Right lobe of liver (tissue), 6 donors: ENCODE data around the gene DZIP1L. TPM values are rescaled to one million over a fixed set of nuclear protein-coding genes. Genes with fewer than 3 reads are reported as not detected.
"Not testable (repeated sequence)": the region's sequence is repeated elsewhere in the genome, so short reads cannot be mapped to it uniquely, and the experiment has no call there.

Source experiments
- ATAC-seq, 4 donors: fragments of 200-7000 bp; cut with Tn5 transposase; one replicate each; pipeline ENCODE4 v1.9.1; 2020; ENCODE audit warnings: mild to moderate bottlenecking in 4 of 4, moderate library complexity in 4 of 4
- DNase-seq, 3 donors: peaks; one replicate each; pipeline ENCODE4 v3.0.0-alpha.2; 2020
- H3K27ac ChIP-seq, 3 donors: fragments of 200-600 bp; one replicate each; pipeline ENCODE4 v1.8.0; 2022
- H3K27me3 ChIP-seq, 2 donors: fragments of 200-600 bp; one replicate each; pipeline ENCODE4 v1.8.0; 2022
- H3K36me3 ChIP-seq, 4 donors: fragments of 200-600 bp; sonication (generic) in 1 of 4; one replicate each; pipeline versions ENCODE4 v1.5.1 to v1.8.0; 2017 to 2022; ENCODE audit warnings: control low read depth in 1 of 4
- H3K4me1 ChIP-seq, 4 donors: fragments of 200-600 bp; sonication (generic) in 1 of 4; one replicate each; pipeline versions ENCODE4 v1.5.1 to v1.8.0; 2017 to 2022; ENCODE audit warnings: control low read depth in 1 of 4
- H3K4me3 ChIP-seq, 3 donors: fragments of 200-600 bp; one replicate each; pipeline ENCODE4 v1.8.0; 2022
- H3K9me3 ChIP-seq, 4 donors: fragments of 200-600 bp; sonication (generic) in 1 of 4; one replicate each; pipeline versions ENCODE4 v1.5.1 to v1.8.0; 2017 to 2022; ENCODE audit warnings: control low read depth in 1 of 4
- POLR2A ChIP-seq: fragments of 450-650 bp; IDR thresholded peaks from one replicate; pipeline ENCODE4 v1.6.1; 2017; ENCODE audit warnings: antibody characterized with exemption, mild to moderate bottlenecking
- WGBS: methylation state at CpG from one replicate; pipeline ENCODE4 v1.1.6; 2018; ENCODE audit warnings: low coverage, low lambda C conversion rate; ENCODE audit not compliant: insufficient coverage; ENCODE audit errors: missing lambda C conversion rate; 5-methylcytosine and 5-hydroxymethylcytosine counted together
- intact Hi-C, 2 donors: fragments of 100-400 bp; cut with DNase I; formaldehyde crosslinking; loops; one replicate each; pipeline versions ENCODE4 v1.11.2 to v1.14.1; 2022
- total RNA-seq, 6 experiments: library from RNA; depleted of rRNA in 2 of 6; stranded (reverse); fragments of >200 nt in 2 of 6; fragmentation: NEBNext Ultra II Directional in 3 of 6; extraction: Animal tissue kit (Norgen Biotek cat#: 25700) in 3 of 6; gene quantifications; one replicate each; pipeline versions ENCODE4 v1.1.0 to v1.2.4, GENCODE V29; 2016 to 2023
- TF ChIP-seq, protein P1 (sequence below), 4 donors: fragments of 200-600 bp in 3 of 4; fragments of 450-650 bp in 1 of 4; IDR thresholded peaks; one replicate each; pipeline versions ENCODE4 v1.5.1 to v1.8.0; 2016 to 2022; ENCODE audit warnings: antibody characterized with exemption in 4 of 4, mild to moderate bottlenecking in 2 of 4
- donor health status: DM: no; HTN: yes; CAD: no.
- donor health status: DM: no; HTN: no; CAD: no.
- donor health status: DM: no; HTN: no; CAD: no.
- donor health status: DM: no; HTN: yes; CAD: no.
- donor health status: DM: no; HTN: yes; CAD: no.

Gene DZIP1L
- total RNA-seq, 6 experiments from 2014 or later, result 0.92 to 2.2 (median 1.2) TPM

DNA sequence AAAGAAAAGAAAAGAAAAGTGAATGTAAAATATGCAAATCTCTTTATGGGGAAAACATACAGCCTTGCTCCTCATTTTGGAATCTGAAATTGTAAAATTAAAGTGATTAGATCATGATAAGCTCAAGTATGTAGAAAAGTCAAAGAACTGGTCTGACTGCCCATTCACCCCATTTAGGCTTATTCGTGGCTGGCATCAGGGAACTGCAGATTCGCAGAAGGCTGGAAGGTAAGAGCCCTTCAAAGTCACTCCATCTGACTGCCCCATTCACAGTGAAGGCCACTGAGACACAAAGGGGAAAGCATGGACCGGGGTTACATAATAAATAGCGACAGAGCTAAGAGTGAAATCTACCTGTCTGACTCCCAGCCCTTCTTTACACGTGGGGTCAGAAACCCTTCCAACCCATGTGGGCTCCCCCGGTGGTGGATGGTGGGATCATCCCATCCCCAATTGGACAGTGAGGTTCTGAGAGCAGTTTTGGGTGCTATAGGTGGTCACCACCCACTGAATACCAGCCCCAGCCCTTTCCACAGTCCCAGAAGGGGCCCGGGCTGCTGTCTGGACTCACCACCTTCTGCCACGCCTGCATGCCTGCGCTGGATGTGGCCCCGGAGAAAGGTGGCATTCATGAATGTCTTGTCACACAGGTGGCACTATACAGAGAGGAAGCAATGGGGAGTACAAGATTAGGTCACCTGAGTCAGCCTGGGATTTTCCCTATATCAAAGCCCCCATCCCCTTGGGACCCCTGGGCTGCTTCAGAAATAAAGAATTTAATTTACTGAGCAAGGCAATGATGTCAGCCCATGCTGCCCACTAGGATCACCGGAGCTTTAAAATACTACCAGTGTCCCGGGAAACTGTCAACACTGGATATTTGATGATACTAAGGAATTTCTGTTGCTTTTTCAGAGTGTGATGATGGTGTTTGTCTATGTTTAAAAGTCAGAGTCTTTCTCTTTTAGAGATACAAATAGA, 17.9 kb downstream of the DZIP1L start:
- DNase-seq (no peak), ATAC-seq (no peak)
- H3K4me3 ChIP-seq, result no peak overlapping the region
- H3K9me3 ChIP-seq, result no peaks in the 10 kb centered on the region
- H3K4me1 ChIP-seq, result no peaks in the 10 kb centered on the region
- H3K27ac ChIP-seq, result no peak overlapping the region
- 91% methylated on average over 5 of the region's 12 CpGs for WGBS
- intact Hi-C loops, result no loop called here
- H3K36me3 ChIP-seq, result no peaks in the 10 kb centered on the region
- H3K27me3 ChIP-seq, result no peaks in the 10 kb centered on the region
- TF ChIP-seq, protein P1, sequence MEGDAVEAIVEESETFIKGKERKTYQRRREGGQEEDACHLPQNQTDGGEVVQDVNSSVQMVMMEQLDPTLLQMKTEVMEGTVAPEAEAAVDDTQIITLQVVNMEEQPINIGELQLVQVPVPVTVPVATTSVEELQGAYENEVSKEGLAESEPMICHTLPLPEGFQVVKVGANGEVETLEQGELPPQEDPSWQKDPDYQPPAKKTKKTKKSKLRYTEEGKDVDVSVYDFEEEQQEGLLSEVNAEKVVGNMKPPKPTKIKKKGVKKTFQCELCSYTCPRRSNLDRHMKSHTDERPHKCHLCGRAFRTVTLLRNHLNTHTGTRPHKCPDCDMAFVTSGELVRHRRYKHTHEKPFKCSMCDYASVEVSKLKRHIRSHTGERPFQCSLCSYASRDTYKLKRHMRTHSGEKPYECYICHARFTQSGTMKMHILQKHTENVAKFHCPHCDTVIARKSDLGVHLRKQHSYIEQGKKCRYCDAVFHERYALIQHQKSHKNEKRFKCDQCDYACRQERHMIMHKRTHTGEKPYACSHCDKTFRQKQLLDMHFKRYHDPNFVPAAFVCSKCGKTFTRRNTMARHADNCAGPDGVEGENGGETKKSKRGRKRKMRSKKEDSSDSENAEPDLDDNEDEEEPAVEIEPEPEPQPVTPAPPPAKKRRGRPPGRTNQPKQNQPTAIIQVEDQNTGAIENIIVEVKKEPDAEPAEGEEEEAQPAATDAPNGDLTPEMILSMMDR (IDR thresholded peaks at IDR 0.05), result no peak
- TF ChIP-seq POLR2A, result no peak

DNA sequence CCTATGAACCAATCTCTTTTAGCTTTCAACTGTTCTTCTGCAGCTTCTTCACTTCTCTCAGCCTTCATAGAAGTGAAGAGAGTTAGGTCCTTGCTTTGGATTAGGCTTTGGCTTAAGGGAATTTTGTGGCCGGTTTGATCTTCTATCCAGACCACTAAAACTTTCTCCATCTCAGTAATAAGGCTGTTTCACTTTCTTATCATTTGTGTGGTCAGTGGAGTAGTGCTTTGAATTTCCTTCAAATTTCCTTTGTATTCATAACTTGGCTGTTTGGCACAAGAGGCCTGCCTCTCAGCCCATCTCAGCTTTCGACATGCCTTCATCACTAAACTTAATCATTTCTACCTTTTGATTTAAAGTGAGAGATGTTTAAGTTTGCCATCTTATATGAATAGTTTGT, 21.7 kb downstream of the DZIP1L start:
- H3K9me3 ChIP-seq, result no peaks in the 10 kb centered on the region
- 35% methylated on average over 2 of the region's 2 CpGs for WGBS

DNA sequence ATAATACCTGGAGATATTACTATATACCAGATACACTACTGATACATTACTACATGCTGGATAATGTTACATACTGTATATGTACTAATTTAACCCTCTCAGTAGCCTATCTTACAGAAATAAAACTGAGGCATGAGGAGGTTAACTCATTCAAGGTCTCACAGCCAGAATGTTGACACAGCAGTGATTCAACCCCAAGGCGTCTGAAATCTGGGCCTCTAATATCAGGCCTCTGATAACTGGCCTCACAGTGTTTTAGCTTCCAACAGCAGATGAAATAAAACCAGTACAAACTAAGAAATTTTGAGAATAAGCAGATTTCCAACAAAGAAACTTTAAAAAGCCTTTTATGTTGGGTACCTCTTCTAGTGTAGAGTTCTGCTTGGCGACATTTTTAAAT, 23.4 kb downstream of the DZIP1L start:
- TF ChIP-seq POLR2A, result no peak
- TF ChIP-seq, protein P1 (IDR thresholded peaks at IDR 0.05), result no peak
- Histone ChIP-seq H3K27me3 (no peaks in the 10 kb centered on the region), H3K27ac (no peak overlapping the region), H3K9me3 (no peaks in the 10 kb centered on the region), H3K36me3 (no peaks in the 10 kb centered on the region), H3K4me3 (no peak overlapping the region), H3K4me1 (no peaks in the 10 kb centered on the region)
- intact Hi-C loops, result no loop called here
- ATAC-seq (no peak), DNase-seq (no peak)
- WGBS, result 78% methylated on average over 2 of the region's 2 CpGs

More for the DNA sequence above, 21.7 kb downstream of the DZIP1L start:
- intact Hi-C loops, result no loop called here
- DNase-seq, result no peak
- Histone ChIP-seq H3K27me3 (no peaks in the 10 kb centered on the region), H3K27ac (no peak overlapping the region), H3K4me1 (no peaks in the 10 kb centered on the region), H3K4me3 (no peak overlapping the region), H3K36me3 (no peaks in the 10 kb centered on the region)
- TF ChIP-seq, protein P1 (IDR thresholded peaks at IDR 0.05), result no peak
- TF ChIP-seq POLR2A, result no peak
- no peak for ATAC-seq

DNA sequence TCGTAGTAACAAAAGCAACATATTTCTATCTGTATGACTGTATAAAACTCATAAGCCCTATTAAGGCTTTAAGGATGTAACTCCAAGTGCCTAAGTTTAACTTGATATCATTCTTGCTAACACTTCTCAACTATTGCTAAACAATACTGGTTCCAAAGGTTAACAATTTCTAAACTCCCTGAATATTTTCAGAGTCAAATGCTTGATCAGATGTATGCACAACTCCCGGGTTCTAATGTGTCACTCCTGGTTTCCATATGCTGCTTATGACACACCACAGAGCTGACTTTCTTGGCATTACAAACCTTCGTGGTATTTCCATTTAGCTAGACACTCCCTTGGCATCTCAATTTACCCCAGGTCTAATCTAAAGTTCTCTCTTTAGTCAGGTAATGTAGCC, 26.3 kb downstream of the DZIP1L start:
- intact Hi-C loops, result no loop called here
- ATAC-seq (no peak), DNase-seq (no peak)
- no peaks in the 10 kb centered on the region for H3K4me1 ChIP-seq
- no peak for TF ChIP-seq POLR2A
- TF ChIP-seq, protein P1 (IDR thresholded peaks at IDR 0.05), result no peak
- no peaks in the 10 kb centered on the region for H3K36me3 ChIP-seq
- no peak overlapping the region for H3K4me3 ChIP-seq
- WGBS, result 58% methylated on average over 3 of the region's 3 CpGs
- no peaks in the 10 kb centered on the region for H3K9me3 ChIP-seq
- no peak overlapping the region for H3K27ac ChIP-seq
- H3K27me3 ChIP-seq, result no peaks in the 10 kb centered on the region

DNA sequence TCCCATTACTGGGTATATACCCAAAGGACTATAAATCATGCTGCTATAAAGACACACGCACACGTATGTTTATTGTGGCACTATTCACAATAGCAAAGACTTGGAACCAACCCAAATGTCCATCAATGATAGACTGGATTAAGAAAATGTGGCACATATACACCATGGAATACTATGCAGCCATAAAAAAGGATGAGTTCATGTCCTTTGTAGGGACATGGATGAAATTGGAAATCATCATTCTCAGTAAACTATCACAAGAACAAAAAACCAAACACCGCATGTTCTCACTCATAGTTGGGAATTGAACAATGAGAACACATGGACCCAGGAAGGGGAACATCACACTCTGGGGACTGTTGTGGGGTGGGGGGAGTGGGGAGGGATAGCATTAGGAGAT, 29.7 kb downstream of the DZIP1L start:
- WGBS, result 100% methylated on average over 1 of the region's 3 CpGs
- H3K27me3 ChIP-seq, H3K36me3 ChIP-seq, intact Hi-C loops, H3K9me3 ChIP-seq, ATAC-seq, H3K27ac ChIP-seq, H3K4me1 ChIP-seq, H3K4me3 ChIP-seq, DNase-seq: not testable (repeated sequence)
